Right lobe of liver (tissue), 4 donors: ENCODE data around the gene GSTP1.

Source experiments
- POLR2A ChIP-seq: fragments of 450-650 bp; IDR thresholded peaks from one replicate; pipeline ENCODE4 v1.6.1; 2017; ENCODE audit warnings: antibody characterized with exemption, mild to moderate bottlenecking
- TF ChIP-seq, protein P1 (sequence below), 4 donors: fragments of 200-600 bp in 3 of 4; fragments of 450-650 bp in 1 of 4; IDR thresholded peaks; one replicate each; pipeline versions ENCODE4 v1.5.1 to v1.8.0; 2016 to 2022; ENCODE audit warnings: antibody characterized with exemption in 4 of 4, mild to moderate bottlenecking in 2 of 4
- donor health status: DM: no; HTN: no; CAD: no.
- donor health status: DM: no; HTN: no; CAD: no.
- donor health status: DM: no; HTN: yes; CAD: no.

DNA sequence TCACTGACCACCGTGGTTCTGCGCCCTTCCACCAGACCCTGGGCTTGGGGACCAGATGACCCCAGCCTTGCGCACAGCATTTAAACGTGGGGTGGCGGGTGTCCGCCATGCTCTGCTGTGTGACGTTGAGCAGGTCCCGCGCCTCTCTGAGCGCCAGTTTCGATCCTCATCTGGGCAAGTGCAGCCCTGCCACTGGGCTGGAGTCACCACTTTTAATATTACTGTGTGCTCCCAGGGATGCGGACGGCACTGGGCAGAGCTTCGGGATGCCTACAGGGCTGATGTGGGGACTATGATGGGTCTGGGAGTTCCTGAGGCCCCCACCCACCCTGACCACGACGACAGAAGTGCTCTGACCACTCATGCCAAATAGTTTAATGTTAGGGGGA lies 47.3 kb downstream of the GSTP1 start:
- TF ChIP-seq, protein P1, sequence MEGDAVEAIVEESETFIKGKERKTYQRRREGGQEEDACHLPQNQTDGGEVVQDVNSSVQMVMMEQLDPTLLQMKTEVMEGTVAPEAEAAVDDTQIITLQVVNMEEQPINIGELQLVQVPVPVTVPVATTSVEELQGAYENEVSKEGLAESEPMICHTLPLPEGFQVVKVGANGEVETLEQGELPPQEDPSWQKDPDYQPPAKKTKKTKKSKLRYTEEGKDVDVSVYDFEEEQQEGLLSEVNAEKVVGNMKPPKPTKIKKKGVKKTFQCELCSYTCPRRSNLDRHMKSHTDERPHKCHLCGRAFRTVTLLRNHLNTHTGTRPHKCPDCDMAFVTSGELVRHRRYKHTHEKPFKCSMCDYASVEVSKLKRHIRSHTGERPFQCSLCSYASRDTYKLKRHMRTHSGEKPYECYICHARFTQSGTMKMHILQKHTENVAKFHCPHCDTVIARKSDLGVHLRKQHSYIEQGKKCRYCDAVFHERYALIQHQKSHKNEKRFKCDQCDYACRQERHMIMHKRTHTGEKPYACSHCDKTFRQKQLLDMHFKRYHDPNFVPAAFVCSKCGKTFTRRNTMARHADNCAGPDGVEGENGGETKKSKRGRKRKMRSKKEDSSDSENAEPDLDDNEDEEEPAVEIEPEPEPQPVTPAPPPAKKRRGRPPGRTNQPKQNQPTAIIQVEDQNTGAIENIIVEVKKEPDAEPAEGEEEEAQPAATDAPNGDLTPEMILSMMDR (IDR thresholded peaks at IDR 0.05), result no peak
- no peak for TF ChIP-seq POLR2A
